Hematopoietic multipotent progenitor cell treated with erythropoietin and hydrocortisone succinate and interleukin-3 and kit ligand, for 15 days (in vitro differentiated cells): ENCODE results near the gene PDE2A.

ENCODE experiments used
- DNase-seq: peaks from one replicate; pipeline ENCODE4 v3.0.0-alpha.2; 2015; ENCODE audit warnings: low spot score

Gene PDE2A

GRCh38 chr11:72682858-72683243 is 8.6 kb upstream of the PDE2A start:
- DNase-seq: no peak

- DNase-seq: no peak
These were observed 8.1 kb upstream of the PDE2A start for GRCh38 chr11:72682238-72682857.

GRCh38 chr11:72681226-72682153 is 7.3 kb upstream of the PDE2A start:
- DNase-seq: no peak

- no peak for DNase-seq
These were observed 6.5 kb upstream of the PDE2A start for GRCh38 chr11:72680624-72681158.

- no peak for DNase-seq
These were observed 5.6 kb upstream of the PDE2A start for GRCh38 chr11:72679869-72680268.

GRCh38 chr11:72678524-72678923 is 4.3 kb upstream of the PDE2A start:
- DNase-seq: no peak

GRCh38 chr11:72676861-72677341 is 2.7 kb upstream of the PDE2A start:
- no peak for DNase-seq

- DNase-seq: no peak
These were observed 999 bp upstream of the PDE2A start for GRCh38 chr11:72675221-72675620.

- DNase-seq: no peak
These were observed 809 bp downstream of the PDE2A start for GRCh38 chr11:72673284-72673942.

- no peak for DNase-seq
These were observed 1.5 kb downstream of the PDE2A start for GRCh38 chr11:72672597-72673238.

GRCh38 chr11:72671152-72672099 is 2.8 kb downstream of the PDE2A start:
- DNase-seq: no peak

- DNase-seq: no peak
These were observed 4.2 kb downstream of the PDE2A start for GRCh38 chr11:72670041-72670440.

GRCh38 chr11:72669527-72669926 is 4.7 kb downstream of the PDE2A start:
- no peak for DNase-seq

GRCh38 chr11:72668629-72669347 is 5.4 kb downstream of the PDE2A start:
- no peak for DNase-seq

- DNase-seq: no peak
These were observed 8.2 kb downstream of the PDE2A start for GRCh38 chr11:72665911-72666472.

GRCh38 chr11:72662036-72662435 is 12.2 kb downstream of the PDE2A start:
- DNase-seq: no peak

- no peak for DNase-seq
These were observed 12.7 kb downstream of the PDE2A start for GRCh38 chr11:72661486-72661885.

- DNase-seq: no peak
These were observed 15.1 kb downstream of the PDE2A start for GRCh38 chr11:72658989-72659640.

GRCh38 chr11:72657411-72658100 is 16.7 kb downstream of the PDE2A start:
- DNase-seq: no peak
